ENCODE results near the gene FAM120A. TPM values are rescaled to one million over a fixed set of nuclear protein-coding genes. Genes with fewer than 3 reads are reported as not detected.

FAM120A gene
- total and polyA plus RNA-seq, 9 donors = 37.9 to 130 (median 78.9) TPM

- 1 to 2% (median 1%) methylated on average over 12 to 74 of the region's 74 CpGs for WGBS, 3 donors
- TF ChIP-seq CTCF (IDR thresholded peaks at IDR 0.05) (no peak), POLR2A (IDR thresholded peaks at IDR 0.05) (no peak), EP300 (IDR thresholded peaks at IDR 0.05) (no peak)
- peak overlapping the region; percentile 75 to 92 for H3K27ac ChIP-seq
- H3K4me1 ChIP-seq (ENCODE audit: insufficient read depth) = peaks cover 4% of the 10 kb centered on the region
- no peaks in the 10 kb centered on the region for H3K9me3 ChIP-seq
- no peaks in the 10 kb centered on the region for H3K27me3 ChIP-seq
- H3K4me3 ChIP-seq = peak overlapping the region; percentile 90
- no peaks in the 10 kb centered on the region for H3K36me3 ChIP-seq
- DNase-seq = peak; percentile 41 to 74 (median 63)
- intact Hi-C loops (cut with DNase I) = loop anchor here in 1 of 4 donors (10.0 kb wide), 1 partner anchor 457 kb away; no protein-coding TSS in a partner anchor
These were observed 125.8 kb downstream of the FAM120A start for GRCh38 chr9:93577078-93577974.

- intact Hi-C loops (cut with DNase I) = loop anchor here in 1 of 4 donors (10.0 kb wide), 1 partner anchor 457 kb away; no protein-coding TSS in a partner anchor
- DNase-seq = peak; percentile 34 to 59 (median 49)
- no peaks in the 10 kb centered on the region for H3K27me3 ChIP-seq
- H3K4me3 ChIP-seq = peak overlapping the region; percentile 90
- peaks cover 4% of the 10 kb centered on the region for H3K4me1 ChIP-seq (ENCODE audit: insufficient read depth)
- WGBS, 3 donors = 39 to 47% (median 41%) methylated on average over 13 of the region's 13 CpGs
- H3K9me3 ChIP-seq = no peaks in the 10 kb centered on the region
- peak overlapping the region in 1 of 2 donors; percentile 92 for H3K27ac ChIP-seq
- no peaks in the 10 kb centered on the region for H3K36me3 ChIP-seq
- no peak for TF ChIP-seq EP300 (IDR thresholded peaks at IDR 0.05)
- TF ChIP-seq POLR2A (IDR thresholded peaks at IDR 0.05) = no peak
- TF ChIP-seq CTCF (IDR thresholded peaks at IDR 0.05) = no peak
These were observed 126.6 kb downstream of the FAM120A start for GRCh38 chr9:93577975-93578682.

- peaks cover 4% of the 10 kb centered on the region for H3K4me1 ChIP-seq (ENCODE audit: insufficient read depth)
- H3K27ac ChIP-seq = peak overlapping the region in 1 of 2 donors; percentile 92
- H3K4me3 ChIP-seq = no peak overlapping the region
- no peaks in the 10 kb centered on the region for H3K9me3 ChIP-seq
- TF ChIP-seq EP300 (IDR thresholded peaks at IDR 0.05) = no peak
- no peak for TF ChIP-seq CTCF (IDR thresholded peaks at IDR 0.05)
- no peak for TF ChIP-seq POLR2A (IDR thresholded peaks at IDR 0.05)
- H3K36me3 ChIP-seq = no peaks in the 10 kb centered on the region
- intact Hi-C loops (cut with DNase I) = loop anchor here in 1 of 4 donors (10.0 kb wide), 1 partner anchor 456 kb away; no protein-coding TSS in a partner anchor
- WGBS, 3 donors = 65 to 66% (median 66%) methylated on average over 5 of the region's 5 CpGs
- DNase-seq = peak in 3 of 5 donors; percentile 7 to 12 (median 11)
- H3K27me3 ChIP-seq = no peaks in the 10 kb centered on the region
These were observed 127.4 kb downstream of the FAM120A start for GRCh38 chr9:93578844-93579243.
